ENCODE data around the gene RERE. TPM values are rescaled to one million over a fixed set of nuclear protein-coding genes. Genes with fewer than 3 reads are reported as not detected.
A peak's percentile ranks its signal among the peaks of the same experiment; 100 is the strongest.
"Not testable (repeated sequence)": the region's sequence is repeated elsewhere in the genome, so short reads cannot be mapped to it uniquely, and the experiment has no call there.

Gene RERE
- total RNA-seq, 1 experiment from 2014 or later: 9.8 TPM

DNA sequence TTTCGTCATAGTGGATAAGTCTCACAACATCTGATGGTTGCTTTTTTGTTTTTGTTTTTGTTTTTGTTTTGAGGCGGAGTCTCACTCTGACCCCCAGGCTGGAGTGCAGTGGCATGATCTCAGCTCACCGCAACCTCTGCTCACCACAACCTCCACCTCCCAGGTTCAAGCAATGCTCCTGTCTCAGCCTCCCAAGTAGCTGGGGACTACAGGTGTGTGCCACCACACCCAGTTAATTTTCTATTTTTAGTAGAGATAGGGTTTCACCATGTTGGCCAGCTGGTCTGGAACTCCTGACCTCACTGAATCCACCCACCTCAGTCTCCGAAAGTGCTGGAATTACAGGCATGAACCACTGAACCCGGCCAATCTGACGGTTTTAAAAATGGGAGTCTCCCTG, 109.2 kb downstream of the RERE start:
- in situ Hi-C loops (cut with HindIII; ENCODE audit: low pct_unique_long_range_greater_than_20kb, low sequenced_read_pairs): no loop called here
- no peak for DNase-seq (ENCODE audit: low read depth)

DNA sequence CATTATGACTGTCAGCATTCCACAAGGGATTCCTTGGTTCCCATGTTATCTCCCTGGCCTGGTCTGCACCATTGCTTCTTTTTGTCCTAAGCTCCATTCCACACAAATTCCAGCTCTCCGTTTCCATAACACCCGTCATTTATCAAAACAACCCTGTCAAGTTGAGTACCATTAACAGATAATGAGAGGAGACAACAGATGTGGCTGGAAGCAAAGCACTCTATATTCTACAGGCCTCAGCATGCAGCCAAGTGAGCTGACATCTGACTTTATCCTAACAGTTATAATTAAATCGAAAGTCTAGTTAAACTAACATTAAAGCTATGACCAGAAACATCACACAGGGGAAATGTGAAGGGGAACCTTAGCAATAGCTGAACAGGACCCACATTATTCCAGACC, 110.4 kb downstream of the RERE start:
- peak; percentile 36 for DNase-seq (ENCODE audit: low read depth)
- in situ Hi-C loops (cut with HindIII; ENCODE audit: low pct_unique_long_range_greater_than_20kb, low sequenced_read_pairs): no loop called here

DNA sequence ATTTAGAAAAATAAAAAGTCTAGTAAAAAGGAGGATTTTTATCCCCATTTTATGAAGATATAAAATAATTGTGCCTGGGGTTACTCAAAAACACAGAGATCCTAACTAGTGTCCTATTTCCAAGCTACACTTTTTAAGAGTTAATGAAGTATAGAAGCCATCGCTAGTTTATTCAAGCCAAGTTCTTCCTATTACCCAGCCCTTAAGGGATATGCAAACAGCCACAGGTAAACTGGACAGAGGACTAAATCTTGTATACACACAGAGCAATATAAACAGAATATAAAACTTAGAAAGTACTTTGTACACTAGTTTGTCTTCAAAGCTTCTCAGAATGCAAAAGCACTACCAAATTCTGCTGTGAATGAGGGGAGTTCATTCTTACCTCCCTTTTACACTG, 111.1 kb downstream of the RERE start:
- DNase-seq (ENCODE audit: low read depth): no peak

DNA sequence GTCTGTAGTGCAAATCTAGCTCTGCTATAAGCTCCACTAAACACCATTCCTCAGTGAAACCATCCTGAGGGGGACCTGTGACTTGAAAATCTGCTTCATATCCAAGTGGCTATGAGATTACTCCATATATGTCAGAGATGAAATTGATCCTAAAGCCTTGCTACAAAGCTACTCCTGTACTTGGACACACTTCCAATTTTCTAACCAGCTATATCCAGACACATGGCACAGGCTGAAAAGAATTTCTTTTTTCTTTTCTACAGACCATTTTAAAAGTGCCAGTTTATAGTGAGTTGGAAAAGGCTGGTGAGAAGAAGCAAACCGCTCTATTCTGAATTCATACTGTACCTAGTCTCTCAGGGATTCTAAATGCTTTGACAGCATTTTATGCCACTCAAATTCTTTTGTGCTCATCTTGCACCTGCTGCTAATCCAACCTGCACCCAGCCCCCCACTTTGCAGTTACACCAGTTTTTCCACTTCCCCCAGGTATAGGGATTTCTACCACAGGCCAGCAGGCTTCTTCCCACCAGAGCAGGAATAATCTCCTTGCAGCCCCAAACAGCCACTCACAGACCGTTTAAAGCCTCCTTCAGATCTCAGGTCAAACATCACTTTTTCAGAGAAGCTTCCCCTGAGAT, 112.5 kb downstream of the RERE start:
- in situ Hi-C loops (cut with HindIII; ENCODE audit: low pct_unique_long_range_greater_than_20kb, low sequenced_read_pairs): no loop called here
- no peak for DNase-seq (ENCODE audit: low read depth)

More for the DNA sequence above, 111.1 kb downstream of the RERE start:
- in situ Hi-C loops (cut with HindIII; ENCODE audit: low pct_unique_long_range_greater_than_20kb, low sequenced_read_pairs): no loop called here

DNA sequence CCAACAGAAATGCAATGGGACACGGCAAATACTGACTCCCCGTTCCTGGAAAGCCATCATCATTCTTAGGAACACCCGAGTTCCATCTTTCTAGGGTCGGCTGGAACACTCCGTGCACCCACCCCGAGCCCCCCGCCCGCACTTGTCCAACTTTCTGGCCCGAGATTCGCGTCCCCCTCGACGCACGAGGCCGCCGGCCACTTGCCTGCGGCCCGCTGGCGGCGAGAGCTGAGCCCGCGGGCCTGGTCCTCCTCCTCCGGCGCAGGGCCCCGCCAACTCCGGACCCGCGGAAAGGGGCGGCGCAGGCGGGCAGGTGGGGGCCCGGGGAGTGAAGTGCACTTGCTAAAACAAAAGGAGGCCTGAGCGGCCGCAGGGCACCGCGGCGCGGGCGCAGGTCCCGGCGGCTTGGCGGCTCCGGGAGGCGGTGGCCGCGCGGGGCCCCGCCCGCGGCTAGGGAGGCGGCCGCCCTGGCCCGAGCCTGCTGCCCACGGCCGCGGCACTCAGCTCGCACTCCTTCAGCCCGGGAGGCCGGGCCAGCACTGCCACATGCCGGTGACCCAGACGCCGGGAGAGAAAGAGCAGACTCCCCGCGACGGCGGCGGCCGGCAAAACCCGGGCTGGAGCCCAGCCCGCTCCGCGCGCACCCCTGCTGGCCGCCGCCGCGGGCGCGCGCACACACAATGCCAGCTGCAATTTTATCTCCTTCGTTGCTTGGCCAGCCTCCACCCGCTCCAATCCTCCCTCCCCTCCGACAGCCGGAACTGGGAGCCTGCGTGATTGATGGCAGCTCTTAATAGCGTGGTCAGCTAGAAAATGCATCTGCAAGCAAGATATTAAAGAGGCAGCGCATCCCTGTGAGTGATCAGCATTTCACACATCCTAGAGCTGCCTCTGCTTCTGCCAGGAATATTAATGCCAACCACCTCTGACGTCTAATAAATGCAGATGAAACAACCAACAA, 114.3 kb downstream of the RERE start:
- DNase-seq (ENCODE audit: low read depth): peak; percentile 97

DNA sequence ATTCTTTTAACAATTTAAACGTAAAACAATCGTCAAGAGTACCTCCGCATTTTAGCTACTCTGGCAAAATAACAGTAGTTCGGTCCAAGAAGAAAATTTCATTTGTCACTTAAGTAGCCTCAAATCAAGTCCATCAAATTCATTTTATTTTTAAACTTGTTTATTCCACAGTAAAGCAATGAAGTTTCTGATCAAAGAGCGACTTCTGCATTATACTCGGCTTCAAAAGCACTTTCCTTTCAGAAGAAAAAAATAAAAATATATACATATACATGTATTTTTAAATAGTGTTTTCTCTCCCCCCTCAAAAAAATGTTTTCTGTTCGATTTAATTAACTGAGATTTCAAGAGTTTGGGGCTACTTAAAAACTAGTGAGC, 115.0 kb downstream of the RERE start:
- in situ Hi-C loops (cut with HindIII; ENCODE audit: low pct_unique_long_range_greater_than_20kb, low sequenced_read_pairs): no loop called here

More for the DNA sequence above, 114.3 kb downstream of the RERE start:
- in situ Hi-C loops (cut with HindIII; ENCODE audit: low pct_unique_long_range_greater_than_20kb, low sequenced_read_pairs): no loop called here

DNA sequence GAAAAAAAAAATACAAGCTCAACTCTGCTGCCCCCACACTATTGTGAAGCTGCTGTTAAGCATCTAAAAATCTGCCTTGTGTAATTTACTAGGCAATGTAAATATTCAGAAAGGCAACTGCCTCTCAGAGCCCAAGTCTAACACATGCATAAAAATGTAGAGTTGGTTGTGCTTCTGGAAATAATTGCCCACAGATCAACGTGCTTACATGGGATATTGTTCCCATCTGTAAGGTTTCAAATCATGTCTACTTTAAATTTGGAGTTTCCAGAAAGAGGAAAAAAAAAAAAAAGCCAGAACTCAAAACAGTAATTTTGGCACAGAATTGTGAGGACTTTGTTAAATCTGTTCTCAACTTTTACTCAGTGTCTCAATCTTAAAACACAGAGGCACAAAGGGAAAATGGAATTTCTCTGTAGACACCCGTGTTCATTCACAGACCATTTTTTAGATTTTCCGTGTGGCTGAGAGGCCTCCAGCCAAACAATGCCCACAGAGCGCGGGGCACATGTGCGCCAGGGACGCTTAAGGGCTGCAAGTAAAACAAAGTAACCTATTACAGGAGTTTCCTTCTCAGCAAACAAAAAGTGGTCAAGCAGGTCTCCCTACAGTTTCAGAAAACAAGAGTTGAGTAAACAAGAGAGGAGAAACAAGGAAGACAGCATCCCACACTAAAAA, 115.5 kb downstream of the RERE start:
- peak; percentile 29 for DNase-seq (ENCODE audit: low read depth)
- in situ Hi-C loops (cut with HindIII; ENCODE audit: low pct_unique_long_range_greater_than_20kb, low sequenced_read_pairs): no loop called here

More for the DNA sequence above, 115.0 kb downstream of the RERE start:
- no peak for DNase-seq (ENCODE audit: low read depth)

DNA sequence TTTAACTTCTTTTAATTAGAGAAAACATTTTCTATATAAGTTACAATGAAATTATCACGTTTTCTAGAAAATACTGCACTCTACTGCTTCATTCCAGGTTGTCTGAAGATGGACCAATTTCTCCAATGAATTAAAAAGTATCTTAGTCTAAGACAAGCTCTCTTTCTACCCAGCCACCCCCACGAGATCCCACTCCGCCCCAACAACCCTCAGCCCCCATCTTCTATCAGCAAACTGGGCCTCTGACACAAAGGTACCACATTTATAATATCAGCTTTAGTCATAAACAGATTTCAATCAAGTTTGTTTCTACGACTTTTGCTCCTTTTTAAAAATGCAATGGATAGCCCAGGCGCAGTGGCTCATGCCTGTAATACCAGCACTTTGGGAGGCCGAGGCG, 117.8 kb downstream of the RERE start:
- DNase-seq (ENCODE audit: low read depth): no peak
- in situ Hi-C loops (cut with HindIII; ENCODE audit: low pct_unique_long_range_greater_than_20kb, low sequenced_read_pairs): no loop called here

DNA sequence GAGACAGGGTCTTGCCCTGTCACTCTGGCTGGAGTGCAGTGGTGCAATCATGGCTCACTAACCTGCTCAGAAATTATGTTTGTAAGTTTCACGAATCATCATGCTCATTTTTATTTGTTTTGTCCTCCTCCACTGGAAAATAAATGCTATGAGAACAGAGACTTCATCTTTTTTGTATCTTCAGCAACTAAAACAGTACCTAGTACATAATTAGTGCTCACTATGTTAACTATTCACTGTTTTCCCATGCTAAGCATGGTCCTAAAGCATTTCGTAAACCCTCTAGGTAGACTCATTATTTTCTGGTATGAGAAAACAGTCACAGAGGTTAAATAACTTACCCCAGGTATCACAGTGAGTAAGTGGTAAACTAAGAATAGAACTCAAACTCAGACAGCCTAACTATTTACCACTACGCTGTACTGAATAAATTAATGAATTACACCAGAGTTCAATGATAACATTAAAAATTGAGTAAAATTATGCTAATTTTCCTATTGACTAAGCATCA, 118.4 kb downstream of the RERE start:
- in situ Hi-C loops (cut with HindIII; ENCODE audit: low pct_unique_long_range_greater_than_20kb, low sequenced_read_pairs): no loop called here
- DNase-seq (ENCODE audit: low read depth): no peak

DNA sequence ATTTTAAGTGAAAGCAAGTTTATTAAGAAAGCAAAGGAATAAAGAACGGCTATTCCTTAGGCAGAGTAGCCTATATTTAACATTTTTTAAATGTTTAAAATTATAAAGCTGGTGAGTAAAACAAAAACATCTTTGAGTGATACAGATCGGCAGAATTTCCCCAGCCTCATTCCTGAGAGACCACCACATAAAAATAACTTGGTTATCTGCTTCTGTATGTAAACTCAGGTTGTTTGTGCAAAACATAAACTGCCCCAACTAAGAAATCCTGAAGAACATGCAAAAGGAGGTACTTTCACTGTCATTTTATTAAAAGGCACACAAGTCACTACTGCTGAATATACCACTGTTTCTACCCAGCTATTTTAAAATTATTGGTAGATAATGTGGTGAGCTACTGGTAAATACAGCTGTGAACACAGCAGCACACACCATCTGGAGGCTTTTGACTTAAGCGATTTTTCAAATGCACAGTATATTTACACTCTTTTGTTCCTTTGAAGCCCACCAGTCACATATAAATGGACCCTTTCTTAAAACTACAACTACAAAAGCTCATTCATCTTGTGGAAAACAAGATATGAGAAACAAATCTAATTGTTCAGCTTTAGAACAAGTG, 119.3 kb downstream of the RERE start:
- no peak for DNase-seq (ENCODE audit: low read depth)
- in situ Hi-C loops (cut with HindIII; ENCODE audit: low pct_unique_long_range_greater_than_20kb, low sequenced_read_pairs): no loop called here

DNA sequence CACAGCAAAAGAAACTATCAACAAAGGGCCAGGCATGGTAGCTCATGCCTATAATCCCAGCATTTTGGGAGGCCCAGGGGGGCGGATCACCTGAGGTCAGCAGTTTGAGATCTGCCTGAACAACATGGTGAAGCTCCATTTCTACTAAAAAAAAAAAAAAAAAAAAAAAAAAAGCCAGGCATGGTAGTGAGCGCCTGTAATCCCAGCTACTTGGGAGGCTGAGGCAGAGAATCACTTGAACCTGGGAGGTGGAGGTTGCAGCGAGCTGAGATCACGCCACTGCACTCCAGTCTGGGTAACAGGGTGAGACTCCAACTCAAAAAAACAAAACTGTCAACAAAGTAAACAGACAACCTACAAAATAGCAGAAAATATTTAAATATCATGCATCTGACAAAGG, 122.0 kb downstream of the RERE start:
- DNase-seq (ENCODE audit: low read depth); in situ Hi-C loops (cut with HindIII; ENCODE audit: low pct_unique_long_range_greater_than_20kb, low sequenced_read_pairs): not testable (repeated sequence)

DNA sequence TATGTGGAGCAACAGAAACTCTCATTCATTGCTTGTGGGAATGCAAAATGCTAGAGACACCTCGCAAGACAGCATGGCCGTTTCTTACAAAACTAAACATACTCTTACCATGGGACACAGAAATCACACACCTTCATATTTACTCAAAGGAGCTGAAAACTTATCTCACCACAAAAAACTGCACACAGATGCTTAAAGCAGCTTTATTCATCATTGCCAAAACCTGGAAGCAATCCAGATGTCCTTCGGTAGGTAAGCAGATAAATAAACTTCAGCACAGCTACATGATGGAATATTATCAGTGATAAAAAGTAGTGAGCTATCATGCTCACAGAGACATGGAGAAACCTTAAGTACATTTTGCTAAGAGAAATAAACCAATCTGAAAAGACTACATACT, 124.3 kb downstream of the RERE start:
- no peak for DNase-seq (ENCODE audit: low read depth)
- in situ Hi-C loops (cut with HindIII; ENCODE audit: low pct_unique_long_range_greater_than_20kb, low sequenced_read_pairs): no loop called here

DNA sequence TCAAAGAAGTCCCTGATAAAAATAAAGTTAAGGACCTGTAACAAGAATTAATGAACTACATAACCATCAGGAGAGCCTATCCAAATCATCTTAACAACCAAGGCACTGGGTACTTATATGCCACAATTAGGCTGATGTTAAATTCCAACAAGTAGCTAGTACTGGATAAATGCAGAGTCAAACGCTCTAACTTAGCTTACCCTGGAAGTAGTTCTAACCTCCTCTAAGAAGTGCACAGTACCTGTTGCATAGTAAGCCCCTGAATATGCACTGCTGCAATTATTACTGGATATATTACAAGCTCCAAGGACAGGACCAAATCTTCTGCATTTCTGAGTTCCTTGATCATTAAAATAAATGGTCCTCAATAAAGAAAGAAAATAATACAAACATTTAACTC, 125.8 kb downstream of the RERE start:
- in situ Hi-C loops (cut with HindIII; ENCODE audit: low pct_unique_long_range_greater_than_20kb, low sequenced_read_pairs): no loop called here
- DNase-seq (ENCODE audit: low read depth): no peak

DNA sequence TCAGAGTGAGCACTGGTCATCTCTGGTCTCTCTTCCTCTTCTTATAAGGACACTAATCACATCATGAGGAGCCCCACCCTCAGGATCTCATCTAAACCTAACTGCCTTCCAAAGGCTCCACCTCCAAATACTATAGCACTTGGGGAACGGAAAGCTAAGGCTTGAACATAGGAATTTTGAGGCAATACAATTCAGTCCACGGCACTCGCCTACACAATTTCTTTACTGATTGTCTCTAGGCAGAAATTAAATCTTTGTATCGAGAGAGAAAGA, 127.3 kb downstream of the RERE start:
- no peak for DNase-seq (ENCODE audit: low read depth)
- in situ Hi-C loops (cut with HindIII; ENCODE audit: low pct_unique_long_range_greater_than_20kb, low sequenced_read_pairs): no loop called here

DNA sequence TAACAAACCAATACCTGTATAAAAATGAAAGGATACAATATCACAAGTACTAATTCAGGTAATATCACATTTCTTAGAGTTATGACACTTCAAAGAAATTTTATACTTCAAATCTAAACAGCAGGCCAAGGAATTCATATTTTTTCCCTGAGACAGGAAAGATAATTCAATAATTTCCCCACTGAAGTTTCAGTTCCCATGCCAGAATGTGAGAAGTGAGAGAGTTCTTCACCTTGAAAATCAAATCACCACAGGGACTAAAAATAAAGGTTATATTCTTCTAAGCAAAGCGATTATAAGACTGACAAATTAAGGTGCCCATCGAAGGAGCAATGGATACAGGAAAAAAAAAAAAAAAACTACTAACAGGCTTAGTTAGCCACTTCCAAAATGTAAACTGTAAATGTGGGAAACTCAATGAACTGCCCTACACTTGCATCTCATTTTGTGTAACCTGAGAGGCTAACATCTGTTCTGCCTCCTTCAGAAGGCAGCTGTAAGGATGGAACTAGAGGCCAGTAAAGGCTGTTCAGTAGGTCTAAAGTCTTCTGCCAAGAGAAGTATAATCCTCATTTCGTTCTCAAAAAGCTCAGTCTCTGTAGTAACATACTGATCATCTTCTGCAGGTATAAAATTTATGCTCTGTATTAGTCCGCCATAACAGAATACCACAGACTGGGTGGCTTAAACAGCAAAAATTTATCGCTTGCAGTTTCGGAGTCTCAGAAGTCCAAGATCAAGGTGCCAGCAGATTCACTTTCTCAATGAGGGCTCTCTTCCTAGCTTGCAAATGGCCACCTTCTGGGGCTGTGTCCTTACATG, 127.8 kb downstream of the RERE start:
- no peak for DNase-seq (ENCODE audit: low read depth)
- in situ Hi-C loops (cut with HindIII; ENCODE audit: low pct_unique_long_range_greater_than_20kb, low sequenced_read_pairs): no loop called here

DNA sequence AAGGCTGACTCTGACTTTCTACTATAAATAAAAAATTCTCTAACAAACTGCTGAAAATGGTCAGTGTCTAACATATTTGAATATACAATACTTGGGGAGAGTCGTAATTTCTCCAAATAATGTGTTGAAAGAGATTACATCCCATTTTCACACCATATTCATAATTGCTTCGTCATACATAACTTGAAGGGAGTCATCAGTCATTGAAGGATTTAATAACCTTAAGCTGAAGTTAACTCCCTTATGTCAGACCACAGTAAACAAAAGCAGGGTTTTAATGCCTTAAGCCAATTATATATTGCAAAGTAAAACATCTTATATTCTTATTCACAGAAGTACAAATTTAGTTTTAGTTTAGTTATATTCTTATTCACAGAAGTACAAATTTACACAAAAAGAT, 129.9 kb downstream of the RERE start:
- in situ Hi-C loops (cut with HindIII; ENCODE audit: low pct_unique_long_range_greater_than_20kb, low sequenced_read_pairs): no loop called here

DNA sequence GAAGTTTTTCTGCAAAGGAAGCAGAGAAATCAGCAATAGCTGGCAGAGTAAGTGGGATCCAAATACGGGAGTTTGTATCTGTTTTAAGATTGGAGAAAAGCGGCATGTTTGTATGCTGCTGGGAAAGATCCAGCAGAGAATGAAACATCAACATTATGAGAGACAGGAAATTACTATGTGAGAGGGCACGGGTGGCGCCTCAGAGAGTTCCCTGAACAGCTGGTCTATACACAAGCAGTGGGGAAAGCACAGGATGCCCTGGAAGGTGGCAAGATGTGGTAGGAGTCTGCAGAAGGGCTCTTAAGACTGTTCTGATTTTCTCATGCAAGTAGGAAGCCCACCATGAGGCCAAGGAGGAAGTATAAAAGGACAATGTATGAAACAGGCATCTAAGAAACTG, 130.4 kb downstream of the RERE start:
- in situ Hi-C loops (cut with HindIII; ENCODE audit: low pct_unique_long_range_greater_than_20kb, low sequenced_read_pairs): no loop called here
- DNase-seq (ENCODE audit: low read depth): no peak

More for the DNA sequence above, 129.9 kb downstream of the RERE start:
- DNase-seq (ENCODE audit: low read depth): no peak

DNA sequence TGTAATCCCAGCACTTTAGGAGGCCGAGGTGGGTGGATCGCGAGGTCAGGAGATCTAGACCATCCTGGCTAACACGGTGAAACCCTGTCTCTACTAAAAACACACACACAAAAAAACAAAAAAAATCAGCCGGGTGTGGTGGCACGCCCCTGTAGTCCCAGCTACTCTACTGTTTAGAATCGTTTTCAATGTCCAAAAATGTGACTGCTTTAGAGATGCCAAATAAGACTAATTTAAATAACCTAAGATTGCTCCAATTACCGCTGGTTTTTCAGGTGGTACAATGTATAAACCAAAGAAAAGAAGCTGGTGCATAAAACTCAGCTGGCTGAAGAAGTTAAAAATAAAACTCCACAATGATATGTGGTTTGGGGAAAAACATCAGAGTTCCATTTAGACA, 132.0 kb downstream of the RERE start:
- in situ Hi-C loops (cut with HindIII; ENCODE audit: low pct_unique_long_range_greater_than_20kb, low sequenced_read_pairs): no loop called here
- DNase-seq (ENCODE audit: low read depth): no peak

All from Caki2 (cell line).